NCI-H146 treated with DMSO at 0.1 percent for 48 hours (cell line): ENCODE results near the gene CYP21A2.
"Not testable (repeated sequence)": the region's sequence is repeated elsewhere in the genome, so short reads cannot be mapped to it uniquely, and the experiment has no call there.

Experiments used
- DNase-seq: peaks from one replicate; lab custom pipeline; 2025; ENCODE audit not compliant: unreplicated experiment; lab: John Stamatoyannopoulos, UW

Gene CYP21A2

DNA sequence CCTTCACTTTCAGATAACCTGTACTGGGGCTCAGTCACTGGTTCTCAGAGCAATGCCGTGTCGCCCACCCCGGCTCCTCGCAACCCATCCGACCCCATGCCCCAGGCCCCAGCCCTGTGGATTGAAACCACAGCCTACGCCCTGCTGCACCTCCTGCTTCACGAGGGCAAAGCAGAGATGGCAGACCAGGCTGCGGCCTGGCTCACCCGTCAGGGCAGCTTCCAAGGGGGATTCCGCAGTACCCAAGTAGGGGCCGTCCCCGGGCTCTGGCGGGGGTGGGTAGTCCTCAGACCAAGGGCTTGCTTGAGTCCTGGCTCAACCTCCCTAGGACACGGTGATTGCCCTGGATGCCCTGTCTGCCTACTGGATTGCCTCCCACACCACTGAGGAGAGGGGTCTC is 8.7 kb upstream of the CYP21A2 start:
- not testable (repeated sequence) for DNase-seq

DNA sequence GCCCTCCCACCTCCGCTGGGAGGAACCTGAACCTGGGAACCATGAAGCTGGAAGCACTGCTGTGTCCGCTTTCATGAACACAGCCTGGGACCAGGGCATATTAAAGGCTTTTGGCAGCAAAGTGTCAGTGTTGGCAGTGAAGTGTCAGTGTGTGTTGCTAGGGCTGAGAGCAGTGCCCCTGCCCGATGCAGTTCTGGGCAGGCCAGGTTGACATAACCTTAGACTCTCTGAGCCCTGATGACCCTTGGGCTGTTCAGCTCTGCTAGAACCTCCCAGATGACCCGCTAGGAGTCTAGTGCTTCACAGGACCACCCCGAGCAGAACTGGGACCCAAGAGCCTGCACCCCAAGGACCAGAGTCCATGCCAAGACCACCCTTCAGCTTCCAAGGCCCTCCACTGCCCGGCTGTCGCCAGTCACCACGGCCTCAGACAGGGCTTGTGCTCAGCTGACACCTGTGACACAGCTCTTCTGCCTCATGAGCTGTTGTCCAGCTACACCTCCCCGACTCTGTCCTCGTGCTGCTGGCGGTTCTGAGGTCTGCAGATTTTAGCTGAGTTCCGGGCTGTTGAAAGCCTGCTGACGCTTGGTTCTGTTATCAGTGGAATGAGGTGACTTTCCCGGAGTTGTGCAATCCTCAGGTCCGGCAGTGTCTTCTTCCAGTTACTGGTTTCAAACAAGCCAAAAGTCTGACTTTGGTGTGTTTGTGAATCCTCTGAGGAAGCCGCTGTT is 2.8 kb upstream of the CYP21A2 start:
- DNase-seq, result not testable (repeated sequence)

DNA sequence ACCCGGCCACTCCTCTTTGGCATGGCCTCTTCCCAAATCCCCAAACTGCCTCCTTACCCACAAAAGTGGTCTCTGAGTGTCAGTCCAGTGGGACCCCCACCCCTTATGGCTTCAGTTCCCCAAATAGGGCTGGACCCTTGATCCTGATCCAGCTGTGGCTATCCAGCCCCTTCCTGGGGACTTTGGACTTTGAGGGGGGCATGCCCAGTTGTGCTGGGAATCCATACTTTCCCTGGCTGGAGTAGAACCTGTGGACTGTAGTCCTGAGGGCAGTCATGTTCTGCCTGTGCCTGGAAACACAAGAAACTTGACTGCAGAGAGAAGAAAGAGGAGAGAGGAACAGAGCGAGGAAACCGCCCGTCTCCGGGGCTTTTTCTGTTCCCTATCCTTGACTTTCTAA is 1.1 kb upstream of the CYP21A2 start:
- not testable (repeated sequence) for DNase-seq

DNA sequence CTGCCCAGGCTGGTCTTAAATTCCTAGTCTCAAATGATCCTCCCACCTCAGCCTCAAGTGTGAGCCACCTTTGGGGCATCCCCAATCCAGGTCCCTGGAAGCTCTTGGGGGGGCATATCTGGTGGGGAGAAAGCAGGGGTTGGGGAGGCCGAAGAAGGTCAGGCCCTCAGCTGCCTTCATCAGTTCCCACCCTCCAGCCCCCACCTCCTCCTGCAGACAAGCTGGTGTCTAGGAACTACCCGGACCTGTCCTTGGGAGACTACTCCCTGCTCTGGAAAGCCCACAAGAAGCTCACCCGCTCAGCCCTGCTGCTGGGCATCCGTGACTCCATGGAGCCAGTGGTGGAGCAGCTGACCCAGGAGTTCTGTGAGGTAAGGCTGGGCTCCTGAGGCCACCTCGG is 663 bp downstream of the CYP21A2 start:
- DNase-seq, result not testable (repeated sequence)

DNA sequence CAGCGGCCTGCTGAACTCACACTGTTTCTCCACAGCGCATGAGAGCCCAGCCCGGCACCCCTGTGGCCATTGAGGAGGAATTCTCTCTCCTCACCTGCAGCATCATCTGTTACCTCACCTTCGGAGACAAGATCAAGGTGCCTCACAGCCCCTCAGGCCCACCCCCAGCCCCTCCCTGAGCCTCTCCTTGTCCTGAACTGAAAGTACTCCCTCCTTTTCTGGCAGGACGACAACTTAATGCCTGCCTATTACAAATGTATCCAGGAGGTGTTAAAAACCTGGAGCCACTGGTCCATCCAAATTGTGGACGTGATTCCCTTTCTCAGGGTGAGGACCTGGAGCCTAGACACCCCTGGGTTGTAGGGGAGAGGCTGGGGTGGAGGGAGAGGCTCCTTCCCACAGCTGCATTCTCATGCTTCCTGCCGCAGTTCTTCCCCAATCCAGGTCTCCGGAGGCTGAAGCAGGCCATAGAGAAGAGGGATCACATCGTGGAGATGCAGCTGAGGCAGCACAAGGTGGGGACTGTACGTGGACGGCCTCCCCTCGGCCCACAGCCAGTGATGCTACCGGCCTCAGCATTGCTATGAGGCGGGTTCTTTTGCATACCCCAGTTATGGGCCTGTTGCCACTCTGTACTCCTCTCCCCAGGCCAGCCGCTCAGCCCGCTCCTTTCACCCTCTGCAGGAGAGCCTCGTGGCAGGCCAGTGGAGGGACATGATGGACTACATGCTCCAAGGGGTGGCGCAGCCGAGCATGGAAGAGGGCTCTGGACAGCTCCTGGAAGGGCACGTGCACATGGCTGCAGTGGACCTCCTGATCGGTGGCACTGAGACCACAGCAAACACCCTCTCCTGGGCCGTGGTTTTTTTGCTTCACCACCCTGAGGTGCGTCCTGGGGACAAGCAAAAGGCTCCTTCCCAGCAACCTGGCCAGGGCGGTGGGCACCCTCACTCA is 1.4 kb downstream of the CYP21A2 start:
- not testable (repeated sequence) for DNase-seq

DNA sequence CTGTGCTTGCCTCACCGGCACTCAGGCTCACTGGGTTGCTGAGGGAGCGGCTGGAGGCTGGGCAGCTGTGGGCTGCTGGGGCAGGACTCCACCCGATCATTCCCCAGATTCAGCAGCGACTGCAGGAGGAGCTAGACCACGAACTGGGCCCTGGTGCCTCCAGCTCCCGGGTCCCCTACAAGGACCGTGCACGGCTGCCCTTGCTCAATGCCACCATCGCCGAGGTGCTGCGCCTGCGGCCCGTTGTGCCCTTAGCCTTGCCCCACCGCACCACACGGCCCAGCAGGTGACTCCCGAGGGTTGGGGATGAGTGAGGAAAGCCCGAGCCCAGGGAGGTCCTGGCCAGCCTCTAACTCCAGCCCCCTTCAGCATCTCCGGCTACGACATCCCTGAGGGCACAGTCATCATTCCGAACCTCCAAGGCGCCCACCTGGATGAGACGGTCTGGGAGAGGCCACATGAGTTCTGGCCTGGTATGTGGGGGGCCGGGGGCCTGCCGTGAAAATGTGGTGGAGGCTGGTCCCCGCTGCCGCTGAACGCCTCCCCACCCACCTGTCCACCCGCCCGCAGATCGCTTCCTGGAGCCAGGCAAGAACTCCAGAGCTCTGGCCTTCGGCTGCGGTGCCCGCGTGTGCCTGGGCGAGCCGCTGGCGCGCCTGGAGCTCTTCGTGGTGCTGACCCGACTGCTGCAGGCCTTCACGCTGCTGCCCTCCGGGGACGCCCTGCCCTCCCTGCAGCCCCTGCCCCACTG is 2.3 kb downstream of the CYP21A2 start:
- not testable (repeated sequence) for DNase-seq

DNA sequence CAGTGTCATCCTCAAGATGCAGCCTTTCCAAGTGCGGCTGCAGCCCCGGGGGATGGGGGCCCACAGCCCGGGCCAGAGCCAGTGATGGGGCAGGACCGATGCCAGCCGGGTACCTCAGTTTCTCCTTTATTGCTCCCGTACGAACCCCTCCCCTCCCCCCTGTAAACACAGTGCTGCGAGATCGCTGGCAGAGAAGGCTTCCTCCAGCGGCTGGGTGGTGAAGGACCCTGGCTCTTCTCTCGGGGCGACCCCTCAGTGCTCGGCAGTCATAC is 2.8 kb downstream of the CYP21A2 start:
- not testable (repeated sequence) for DNase-seq

DNA sequence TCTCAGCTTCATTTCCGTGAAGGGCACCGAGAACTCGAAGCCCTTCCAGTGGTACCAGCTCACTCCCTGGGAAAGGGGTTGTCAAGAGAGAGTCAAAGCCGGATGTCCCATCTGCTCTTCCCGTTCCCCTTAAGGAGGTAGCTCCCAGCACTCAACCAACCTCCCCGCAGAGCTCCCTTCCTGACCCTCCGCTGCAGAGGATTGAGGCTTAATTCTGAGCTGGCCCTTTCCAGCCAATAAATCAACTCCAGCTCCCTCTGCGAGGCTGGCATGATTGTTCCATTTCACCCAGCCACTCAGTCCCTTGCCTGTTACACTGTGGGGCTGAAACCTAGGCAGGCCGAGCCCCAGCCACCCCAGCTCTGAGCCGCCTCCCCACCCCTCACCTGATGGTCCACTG is 3.2 kb downstream of the CYP21A2 start:
- not testable (repeated sequence) for DNase-seq

DNA sequence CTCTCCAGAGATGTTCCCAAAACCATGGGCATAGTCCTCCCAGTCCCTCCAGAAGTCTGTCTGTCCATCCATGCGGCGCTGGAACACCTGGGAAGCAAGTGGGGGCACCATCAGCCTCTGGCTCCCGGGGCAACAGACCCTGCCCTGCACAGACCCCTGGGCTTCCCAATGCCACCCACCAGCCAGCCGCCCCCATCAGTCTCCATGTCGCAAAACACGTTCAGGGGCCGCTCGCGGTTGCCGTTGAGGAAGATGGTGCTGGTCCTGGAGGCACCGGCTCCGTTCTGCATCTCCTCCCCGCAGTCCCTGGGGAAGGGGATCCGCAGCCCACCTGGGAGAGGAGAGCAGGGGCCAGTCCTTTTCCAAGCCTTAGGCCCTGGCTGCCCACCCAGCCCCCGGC is 4.1 kb downstream of the CYP21A2 start:
- DNase-seq, result not testable (repeated sequence)

DNA sequence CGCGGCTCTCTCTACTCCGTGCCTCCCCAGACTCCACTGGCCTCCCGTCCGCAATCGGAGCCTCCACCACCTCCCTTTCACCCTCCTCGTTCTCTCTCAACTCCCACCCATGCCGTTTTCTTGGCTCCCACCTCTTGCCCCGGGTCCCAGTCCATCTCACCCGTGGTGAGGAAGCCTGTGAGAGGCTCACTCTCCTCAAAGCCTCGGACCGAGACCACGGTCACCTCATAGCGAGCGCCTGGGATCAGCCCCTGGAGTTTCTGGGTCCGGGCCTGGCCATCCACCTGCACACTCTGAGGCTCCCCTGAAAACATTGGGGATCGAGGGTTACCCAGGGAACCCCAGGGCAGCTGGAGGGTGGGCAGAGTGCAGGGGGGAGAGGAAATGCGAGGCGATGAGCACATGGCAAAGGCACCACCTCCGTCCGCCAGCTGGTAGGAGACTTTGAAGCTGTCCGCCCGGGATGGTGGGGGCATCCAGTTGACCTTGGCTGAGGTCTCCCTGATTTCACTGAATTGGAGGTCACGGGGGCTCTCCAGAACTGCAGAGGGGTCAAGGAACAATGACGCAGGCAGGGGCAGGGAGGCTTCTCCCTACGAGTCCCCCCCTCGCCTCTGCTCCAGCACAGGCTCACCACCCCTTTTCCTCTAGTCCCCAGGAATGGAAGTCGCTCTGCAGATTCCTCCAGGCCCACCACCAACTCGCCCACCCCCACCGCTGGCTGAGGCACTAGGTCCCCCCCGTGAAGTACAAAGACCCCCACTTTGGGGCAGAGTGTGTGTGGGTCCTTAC is 5.6 kb downstream of the CYP21A2 start:
- not testable (repeated sequence) for DNase-seq

DNA sequence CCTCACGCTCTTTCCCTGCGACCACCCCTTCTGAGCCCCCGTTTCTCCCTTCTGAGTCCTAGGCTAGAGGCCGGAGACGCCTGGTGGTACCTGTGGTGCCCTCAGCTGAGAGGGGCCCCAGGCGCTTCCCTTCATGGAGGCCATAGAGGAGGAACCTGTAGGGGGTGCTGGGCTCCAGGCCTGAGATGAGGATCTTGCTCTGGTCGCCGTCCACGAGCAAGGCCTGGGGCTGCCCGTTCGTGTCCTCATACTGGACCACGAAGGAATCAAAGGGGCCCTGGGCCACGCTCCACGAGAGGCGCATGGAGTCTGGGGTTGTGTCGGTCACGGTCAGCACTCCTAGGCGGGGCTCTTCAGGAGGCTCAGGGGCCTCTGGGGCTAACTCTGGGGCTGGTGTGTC is 6.7 kb downstream of the CYP21A2 start:
- not testable (repeated sequence) for DNase-seq

DNA sequence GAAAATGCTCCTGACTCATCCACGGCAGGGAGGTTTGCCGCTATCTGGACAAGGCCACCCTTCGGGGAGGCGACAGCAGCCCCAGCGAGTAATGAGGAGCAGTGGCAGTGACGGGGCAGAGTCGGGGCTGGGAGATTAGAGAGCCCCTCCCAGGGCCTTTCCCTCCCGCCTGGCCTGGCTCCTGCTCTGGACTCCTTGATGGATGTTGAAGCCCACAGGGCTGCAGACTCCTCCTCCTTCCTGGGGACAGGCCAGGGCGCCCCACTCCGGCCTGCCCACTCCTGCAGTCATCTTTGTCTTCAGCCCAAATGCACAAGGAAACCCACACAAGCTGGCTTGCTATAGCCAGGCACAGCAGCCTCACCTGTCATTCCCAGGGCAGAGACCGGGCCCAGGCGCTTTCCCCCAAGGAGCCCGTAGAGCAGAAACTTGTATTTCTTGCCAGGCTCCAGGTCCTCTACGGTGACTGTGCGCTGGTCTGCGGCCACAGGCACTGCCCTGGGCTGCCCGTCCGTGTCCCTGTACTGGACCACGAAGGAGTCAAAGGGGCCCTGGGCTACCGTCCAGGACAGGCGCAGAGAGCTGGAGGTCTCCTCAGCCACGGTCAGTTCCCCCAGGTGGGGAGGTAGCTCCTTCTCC is 7.7 kb downstream of the CYP21A2 start:
- no peak for DNase-seq

DNA sequence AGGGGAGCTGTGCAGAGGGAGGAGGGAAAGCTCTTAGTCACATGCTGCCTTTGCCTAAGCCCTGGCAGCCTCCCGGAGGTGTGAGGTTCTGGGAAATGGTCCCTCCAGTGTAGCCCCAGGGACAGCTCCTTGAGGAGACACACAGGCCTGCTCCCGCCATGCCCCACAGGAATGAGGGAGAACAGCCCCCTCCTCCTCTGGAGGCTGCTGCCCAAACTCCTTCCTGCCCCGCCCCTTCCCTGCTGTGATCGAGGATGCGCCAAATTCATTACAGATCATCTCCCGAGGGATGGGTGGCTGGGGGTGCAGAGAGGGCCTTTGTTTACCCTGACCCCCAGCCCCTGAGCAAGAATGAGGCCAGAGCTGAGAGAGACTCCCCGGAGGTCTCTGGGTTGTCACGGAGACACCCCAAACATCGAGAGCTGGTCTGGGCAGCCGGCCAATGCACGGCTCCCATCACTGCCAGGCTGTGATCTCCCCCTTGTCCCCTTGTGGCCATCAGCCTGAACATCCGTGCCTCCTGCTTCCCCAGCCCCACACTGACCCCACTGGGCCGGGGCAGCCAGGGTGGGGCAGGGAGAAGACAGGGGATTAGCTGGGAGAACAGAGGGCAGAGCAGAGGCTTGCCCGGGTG is 8.4 kb downstream of the CYP21A2 start:
- DNase-seq, result no peak

DNA sequence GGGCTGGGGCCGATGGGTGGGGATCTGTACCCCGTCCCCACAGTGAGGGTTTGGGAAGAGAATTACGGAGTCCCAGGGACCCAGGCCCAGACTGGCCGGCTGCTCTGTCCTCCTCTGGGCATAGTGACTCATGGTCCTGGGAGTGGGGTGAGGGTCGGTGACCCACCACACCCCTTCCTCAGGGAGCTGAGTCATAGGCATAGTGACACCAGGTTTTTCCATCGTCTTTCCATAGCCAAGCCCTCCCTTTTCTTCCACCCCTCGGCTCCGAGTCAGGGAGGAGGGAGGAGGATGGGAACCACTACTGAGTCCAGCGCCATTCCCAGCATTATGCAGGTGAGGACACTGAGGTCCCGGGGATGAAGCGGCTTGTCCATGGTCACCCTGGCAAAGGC is 8.9 kb downstream of the CYP21A2 start:
- no peak for DNase-seq

DNA sequence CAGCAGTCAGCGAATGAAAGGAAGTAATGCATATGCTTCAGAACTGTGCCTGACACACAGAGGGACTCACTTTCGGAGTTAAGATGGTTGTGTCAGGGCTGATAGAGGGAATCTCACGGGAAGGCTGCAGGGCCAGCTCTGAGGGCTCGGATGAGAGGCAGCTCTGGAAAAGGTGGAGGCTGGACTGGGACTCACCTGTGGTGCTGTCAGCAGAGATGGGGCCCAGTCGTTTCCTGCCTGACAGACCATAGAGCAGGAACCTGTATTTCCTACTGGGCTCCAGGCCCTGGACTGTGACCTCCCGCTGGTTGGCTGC is 9.3 kb downstream of the CYP21A2 start:
- DNase-seq, result no peak

DNA sequence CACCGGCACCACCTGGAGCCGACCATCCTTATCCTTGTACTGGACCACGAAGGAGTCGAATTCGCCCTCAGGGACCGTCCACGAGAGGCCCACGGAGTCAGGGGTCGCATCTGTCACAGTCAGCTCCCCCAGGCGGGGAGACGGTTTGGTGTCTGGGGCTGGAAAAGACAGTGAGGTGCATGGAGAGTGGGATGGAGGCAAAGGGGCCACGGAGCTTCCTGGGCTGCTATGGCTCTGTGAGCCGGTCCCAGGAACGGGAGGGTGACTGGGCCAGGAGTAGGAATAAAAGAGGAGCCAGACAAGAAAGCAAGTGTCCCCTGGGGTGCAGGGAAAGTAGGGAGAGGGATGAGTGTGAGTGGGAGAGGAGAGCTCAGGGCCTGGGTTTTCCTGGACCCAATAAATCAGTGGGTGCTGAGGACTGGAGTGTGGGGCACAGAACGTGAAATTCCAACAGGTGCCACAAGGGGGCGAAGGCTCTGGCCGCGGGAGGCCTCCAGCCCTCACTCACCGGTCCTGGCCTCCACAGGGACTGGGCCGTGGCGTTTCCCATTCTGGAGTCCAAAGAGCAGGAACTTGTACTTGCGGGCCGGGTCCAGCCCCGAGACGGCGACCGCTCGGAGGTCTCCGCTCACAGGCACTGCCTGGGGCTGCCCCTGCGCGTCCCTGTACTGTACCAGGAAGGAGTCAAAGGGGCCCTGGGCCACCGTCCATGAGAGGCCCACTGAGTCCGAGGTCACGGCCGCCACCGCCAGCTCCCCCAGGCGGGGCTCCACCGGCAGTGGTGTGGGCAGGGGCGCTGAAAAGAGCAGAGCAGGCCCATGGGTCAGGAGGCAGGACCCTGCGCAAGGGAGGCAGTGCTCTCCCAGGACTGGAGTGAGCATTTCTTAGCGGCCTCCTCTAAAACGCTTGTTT is 9.9 kb downstream of the CYP21A2 start:
- DNase-seq, result no peak

DNA sequence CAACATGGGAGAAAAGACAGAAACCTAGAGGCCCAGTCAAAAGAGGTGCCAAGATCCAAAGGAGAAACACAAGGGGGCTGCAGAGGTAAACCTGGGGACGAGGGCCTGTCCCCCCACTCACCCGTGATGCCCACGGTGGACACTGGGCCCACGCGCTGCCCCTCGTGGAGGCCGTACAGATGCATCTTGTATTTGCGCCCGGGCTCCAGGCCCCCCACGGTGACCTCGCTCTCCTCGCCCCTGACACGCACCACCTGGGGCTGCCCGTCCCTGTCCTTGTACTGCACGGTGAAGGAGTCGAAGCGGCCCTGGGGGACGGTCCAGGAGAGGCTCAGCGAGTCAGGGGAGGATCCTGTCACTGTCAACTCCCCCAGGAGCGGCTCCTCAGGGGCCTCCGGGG is 10.9 kb downstream of the CYP21A2 start:
- not testable (repeated sequence) for DNase-seq

DNA sequence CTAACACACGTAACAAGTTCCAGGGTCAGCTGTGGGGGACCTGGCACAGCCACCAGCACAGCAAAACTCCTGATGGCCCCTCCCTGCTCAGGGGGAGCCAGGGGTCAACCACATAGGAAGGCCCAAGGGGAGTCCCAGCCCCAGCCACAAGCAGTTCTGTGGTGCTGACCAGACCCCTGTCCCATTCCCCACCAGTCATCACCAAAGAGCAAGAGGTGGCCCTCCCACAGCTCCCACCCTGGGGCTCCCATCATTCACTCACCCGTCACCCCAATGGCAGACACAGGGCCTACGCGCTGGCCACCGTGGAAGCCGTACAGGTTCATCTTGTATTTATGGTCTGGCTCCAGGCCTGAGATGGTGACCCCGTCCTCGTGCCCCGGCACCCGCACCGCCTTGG is 11.5 kb downstream of the CYP21A2 start:
- DNase-seq, result not testable (repeated sequence)

DNA sequence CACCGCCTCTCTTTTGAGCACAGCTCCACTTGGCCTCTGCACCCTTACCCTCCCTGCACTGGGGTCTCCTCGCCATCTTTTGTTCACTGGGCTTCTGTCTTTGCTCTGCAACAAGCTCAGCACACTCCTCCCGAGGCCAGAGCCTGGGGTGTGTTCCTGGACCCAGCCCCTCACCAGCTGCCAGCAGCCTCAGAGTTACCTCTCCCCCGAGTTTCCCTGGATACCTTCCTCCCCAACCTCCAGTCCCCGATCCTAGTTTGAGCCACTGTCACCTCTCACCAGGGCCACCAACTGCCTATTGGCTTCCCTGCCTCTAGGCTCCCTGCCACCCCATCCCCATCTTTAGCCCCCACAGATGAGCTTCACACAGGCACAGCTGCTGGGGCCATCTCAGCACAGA is 12.3 kb downstream of the CYP21A2 start:
- no peak for DNase-seq
